Right renal cortex interstitium (tissue), 3 donors: ENCODE data around the gene NFATC3. TPM values are rescaled to one million over a fixed set of nuclear protein-coding genes. Genes with fewer than 3 reads are reported as not detected.

Source experiments
- DNase-seq, 3 donors: peaks; one replicate each; pipeline ENCODE4 v3.0.0-alpha.2; 2013; ENCODE audit warnings: low read depth in 3 of 3, low spot score in 2 of 3
- polyA plus RNA-seq, 3 donors: library from polyadenylated mRNA; unstranded; fragments of 120-200 nt; gene quantifications; one replicate each; pipeline ENCODE4 v1.2.1, GENCODE V29; 2013; ENCODE audit not compliant: insufficient read length in 3 of 3

Gene NFATC3
- polyA plus RNA-seq, 3 donors = 35.7 to 39.6 (median 36.1) TPM

DNA sequence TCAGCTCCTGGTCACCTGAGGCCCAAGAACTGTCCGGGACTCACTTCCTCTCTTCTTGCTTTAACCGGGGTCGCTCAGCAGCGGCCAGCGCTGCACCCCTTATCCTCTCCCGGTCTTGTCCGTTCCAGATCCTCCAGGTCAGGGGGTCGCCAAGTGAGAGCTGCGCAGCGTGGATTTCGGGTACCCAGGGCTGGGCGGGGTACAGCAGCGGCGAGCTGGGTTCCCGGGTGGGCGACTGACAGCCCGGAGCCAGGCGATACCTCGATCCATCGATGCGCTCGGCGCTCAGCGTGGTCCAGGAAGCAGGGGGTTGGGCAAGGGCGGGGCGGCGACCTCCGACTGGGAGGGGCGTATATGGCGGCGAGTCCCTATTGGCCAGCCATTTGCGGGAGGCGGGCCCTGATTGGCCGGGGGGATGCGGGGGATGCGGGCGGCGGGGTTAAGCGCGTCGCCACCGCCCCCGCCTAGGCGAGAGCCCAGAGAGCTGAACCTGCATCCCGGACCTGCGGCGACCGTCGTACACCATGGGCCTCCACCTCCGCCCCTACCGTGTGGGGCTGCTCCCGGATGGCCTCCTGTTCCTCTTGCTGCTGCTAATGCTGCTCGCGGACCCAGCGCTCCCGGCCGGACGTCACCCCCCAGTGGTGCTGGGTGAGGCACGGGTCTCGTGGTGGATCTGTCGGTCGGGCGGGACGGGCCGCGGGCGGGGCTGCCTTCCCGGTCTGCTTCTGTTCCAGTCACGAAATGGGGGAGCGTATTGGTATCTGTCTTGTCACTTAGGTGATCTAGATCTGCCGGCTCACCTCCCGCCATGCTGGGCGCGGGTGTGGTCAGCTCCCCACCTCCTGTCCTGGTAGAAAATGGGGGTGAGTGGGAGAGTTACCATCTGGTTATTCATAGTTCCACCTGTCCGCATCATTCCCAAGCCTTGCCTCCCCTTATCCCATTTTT, 160.0 kb downstream of the NFATC3 start, which contains the start of gene PLA2G15:
TSS of gene PLA2G15 (plus strand) at position 471 of the 951 bp plus-strand sequence. CDS start at position 525, 54 bp downstream.
- peak in 1 of 3 donors; percentile 86 for DNase-seq

DNA sequence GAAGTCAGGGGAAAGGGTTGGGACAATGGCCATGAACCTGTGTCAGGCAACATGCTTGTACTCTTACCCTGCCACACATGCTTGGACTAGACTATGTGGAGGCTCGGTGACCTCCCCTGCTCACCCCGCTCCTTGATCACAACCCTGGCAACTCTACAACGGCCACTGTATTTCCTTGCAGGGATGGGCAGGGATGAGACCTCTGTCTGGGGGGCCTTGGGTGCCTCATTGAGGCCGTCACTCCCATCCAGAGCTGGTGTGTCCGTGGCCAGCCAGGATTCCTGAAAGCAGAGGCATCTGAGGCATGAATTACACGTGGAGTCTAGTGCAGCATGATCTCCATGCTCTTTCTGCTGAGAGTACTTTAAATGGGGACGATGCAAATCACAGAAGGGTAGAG, 161.0 kb downstream of the NFATC3 start:
- DNase-seq = no peak

DNA sequence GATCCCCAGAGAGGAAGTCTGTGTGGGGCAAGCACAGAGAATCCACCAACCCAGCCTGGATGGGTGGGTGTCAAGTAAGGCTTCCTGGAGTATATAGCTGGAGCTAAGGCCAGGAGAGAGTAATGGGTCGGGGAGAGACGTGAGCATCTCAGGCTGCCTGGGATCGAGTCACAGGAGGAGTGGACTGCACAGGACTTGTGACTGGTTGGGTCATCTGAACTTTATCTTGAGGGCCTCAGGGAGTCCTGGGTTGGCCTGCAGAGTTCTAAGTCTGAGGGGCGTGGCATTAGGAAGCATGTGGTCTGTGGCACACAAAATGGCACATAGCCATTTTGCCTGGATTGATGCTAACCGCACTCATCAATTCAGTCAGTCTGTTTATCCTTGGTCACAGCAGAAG, 161.5 kb downstream of the NFATC3 start:
- DNase-seq = no peak

DNA sequence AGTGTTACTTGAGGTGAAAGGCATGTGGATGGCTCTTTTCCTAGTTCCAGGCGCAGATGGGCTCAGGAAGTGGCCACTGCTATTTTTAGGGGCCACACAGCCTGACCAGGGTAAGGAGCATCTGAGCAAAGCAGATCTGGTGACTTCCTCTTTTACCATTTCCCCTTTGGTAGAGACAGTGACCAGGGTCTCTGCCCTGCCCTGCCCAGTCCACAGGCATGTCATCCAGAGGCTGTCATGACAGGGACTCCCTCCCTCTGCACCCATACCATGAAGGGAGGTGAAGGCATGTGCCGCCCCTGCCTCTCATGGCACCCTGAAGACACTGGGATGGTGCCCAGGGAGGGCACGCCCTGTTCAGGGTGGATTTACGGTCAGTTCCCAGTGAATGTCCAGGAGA, 162.2 kb downstream of the NFATC3 start:
- no peak for DNase-seq

DNA sequence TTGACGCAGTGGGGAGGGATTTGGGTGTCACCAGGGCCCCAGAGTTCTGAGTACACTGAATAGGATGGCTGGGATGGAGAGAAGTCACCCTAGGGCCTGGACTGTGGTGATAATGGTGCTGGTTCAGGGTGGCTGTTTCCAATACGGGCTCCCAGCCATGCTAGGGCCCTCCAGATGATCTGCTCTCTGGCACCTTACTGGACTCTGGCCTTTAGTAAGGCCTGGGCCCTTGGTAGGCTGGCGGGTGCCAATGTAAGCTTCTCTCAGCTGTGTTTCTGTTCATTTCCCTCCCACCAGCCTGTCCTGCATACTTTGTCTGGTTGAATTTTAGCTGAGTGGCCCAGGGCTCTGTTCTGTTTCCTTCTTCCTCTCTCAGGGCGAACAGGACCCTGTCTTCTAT, 162.8 kb downstream of the NFATC3 start:
- no peak for DNase-seq

DNA sequence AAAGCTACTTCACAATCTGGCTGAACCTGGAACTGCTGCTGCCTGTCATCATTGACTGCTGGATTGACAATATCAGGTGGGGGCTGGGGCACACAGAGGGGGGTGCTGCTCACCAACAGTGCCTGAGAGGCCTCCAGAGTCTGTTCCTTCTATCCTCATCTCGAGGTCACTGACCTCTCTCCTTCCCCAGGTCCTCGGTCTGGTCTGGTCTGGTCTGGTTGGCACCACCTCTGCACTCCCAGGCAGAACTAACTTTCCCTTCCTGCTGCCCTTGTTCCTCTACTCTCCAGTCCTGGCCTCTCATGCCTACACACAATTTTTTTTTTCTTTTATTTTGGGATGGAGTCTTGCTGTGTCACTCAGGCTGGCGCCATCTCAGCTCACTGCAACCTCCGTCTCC, 164.2 kb downstream of the NFATC3 start:
- DNase-seq = no peak

DNA sequence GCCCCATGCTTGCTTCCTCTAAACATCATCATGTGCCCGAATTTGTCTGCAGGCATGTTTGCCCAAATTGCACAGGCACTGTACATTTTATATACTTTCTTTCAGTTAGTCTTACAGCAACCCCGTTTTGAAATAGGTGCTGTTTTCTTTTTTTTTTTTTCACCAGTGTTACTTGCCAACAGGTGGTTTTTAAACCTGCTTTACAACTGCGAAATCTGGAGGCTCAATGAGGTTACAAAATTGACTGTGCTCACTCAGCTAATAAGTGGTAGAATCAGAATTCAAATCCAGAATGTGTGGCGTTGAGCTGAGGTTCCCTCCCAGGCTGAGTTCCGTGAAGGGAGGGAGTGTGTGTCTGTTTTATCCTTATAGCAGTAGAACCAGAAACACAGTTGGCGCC, 165.8 kb downstream of the NFATC3 start:
- no peak for DNase-seq

DNA sequence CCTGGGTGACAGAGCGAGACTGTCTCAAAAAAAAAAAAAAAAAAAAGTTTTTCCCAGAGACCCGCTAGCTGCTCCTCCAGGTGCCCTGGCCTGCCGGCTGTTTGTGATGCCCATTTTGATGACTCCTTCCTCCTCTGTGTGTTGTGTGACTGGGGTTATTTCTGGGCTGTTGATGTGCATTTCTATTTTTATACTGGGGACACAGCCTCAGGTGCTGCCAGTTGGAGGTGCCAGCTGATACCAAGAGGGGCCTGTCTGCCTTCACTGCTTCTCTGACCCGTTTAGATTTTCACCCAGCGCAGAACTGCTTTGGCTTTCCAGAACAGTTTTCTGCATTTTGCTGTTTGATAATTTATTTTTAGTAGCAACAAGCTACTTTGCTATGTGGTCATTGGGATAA, 166.7 kb downstream of the NFATC3 start:
- no peak for DNase-seq

DNA sequence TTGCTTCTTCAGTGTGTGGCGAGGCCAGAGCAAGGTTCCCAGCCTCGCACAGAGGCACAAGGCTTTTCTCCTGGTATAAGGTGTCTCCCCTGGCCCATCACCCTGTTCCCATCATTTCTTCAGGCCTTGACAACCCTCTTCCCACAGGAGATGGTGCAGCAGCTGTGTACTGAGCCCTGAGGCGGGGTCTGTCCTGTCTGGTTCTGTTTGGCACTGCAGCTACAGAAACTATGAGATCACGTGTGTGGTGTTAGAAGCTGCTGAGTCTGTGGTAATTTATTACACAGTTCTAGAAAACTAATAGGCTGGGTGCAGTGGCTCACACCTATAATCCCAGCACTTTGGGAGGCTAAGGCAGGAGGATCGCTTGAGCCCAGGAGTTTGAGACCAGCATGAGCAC, 167.2 kb downstream of the NFATC3 start:
- no peak for DNase-seq

DNA sequence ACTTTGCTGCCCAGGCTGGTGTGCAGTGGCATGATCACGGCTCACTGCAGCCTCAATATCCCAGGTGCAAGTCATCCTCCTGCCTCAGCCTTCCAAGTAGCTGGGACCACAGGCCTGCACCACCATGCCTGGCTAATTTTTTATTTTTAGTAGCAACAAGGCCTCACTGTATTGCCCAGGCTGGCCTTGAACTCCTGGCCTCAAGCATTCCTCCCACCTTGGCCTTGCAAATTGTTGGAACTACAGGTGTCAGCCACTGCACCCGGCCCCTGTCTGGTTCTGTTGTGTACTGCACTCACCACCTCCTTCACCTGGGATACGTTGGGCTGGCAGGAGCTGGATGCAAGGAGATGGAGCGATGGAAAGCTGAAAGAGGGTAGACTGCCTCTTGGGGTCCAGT, 168.6 kb downstream of the NFATC3 start:
- DNase-seq = no peak

DNA sequence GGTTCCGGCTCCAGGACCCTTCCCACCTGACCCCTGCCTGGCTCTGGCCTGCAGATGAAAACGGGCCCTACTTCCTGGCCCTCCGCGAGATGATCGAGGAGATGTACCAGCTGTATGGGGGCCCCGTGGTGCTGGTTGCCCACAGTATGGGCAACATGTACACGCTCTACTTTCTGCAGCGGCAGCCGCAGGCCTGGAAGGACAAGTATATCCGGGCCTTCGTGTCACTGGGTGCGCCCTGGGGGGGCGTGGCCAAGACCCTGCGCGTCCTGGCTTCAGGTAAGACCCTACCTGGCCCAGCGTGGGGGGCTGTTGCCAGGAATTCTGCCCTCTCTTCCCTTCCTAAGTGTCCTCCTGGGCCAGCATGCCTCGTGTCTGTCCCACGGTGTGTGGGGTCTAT, 170.5 kb downstream of the NFATC3 start:
- no peak for DNase-seq

DNA sequence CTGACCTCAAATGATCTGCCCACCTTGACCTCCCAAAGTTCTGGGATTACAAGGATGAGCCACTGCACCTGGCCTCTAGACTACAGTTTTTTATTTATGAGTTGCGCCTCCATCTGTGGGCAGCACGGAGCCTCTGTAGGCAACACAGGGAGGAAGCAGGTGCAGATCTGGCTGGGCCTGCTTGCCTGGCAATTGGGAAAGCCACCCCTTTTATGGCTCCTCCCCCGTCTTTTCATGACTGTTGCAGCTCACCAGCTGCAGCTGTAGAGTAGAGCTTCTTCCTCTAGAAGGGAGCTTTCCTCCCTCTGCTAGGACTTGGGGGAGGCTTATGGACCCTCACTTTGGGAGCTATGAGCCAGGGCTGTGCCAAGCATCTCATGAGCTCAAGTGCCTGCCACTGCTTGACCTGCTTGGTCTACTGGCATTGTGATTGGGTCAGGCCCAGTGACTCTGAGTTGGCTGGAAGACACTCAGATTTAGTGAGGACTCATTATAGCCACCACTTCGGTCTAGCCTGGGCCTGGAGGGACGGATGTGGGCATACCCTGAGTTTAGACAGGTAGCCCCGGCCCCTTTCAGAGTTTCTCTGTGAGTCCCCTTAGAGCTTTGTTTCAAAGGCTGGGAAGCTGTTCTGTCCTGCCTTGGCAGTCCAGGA, 172.2 kb downstream of the NFATC3 start:
- DNase-seq = no peak

DNA sequence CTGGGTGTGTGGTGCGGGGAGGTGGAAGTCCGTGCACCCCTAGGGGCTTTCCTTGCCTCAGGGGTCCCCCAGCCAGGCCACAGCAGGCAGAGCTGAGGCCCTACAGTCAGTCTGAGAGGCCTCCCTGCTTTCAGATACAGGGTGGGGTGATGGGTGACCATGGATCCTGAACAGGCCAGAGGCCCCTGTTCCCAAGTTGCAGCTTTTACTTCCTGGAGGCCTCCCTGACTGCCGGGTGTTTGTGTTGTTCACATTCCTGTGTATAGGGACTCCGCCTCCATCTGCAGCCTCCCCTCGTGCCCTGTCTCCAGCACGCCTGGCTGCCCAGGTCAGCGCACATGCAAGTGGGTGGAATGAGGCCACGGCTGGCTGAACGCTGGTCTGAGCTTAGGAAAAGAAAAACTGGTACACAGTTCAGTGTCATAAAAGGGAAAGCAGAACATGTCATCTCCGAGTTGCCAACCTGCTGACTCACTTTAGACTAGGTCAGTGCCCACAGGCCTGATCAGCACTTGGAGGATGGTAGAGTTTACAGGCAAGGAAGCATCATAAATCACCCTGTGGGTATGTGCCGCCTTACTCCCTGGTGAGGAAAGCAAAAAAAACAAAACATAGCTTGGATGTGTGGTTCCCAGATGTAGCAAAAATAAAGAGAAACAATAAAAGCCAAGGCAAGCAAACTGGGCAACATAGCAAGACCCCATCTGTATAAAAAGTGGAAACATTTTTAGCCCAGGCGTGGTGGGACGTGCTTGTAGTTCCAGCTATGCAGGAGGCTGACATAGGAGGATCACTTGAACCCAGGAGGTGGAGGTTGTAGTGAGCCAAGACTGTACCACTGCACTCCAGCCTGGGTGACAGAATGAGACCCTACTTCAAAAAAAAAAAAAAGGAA, 173.0 kb downstream of the NFATC3 start:
- DNase-seq = no peak

DNA sequence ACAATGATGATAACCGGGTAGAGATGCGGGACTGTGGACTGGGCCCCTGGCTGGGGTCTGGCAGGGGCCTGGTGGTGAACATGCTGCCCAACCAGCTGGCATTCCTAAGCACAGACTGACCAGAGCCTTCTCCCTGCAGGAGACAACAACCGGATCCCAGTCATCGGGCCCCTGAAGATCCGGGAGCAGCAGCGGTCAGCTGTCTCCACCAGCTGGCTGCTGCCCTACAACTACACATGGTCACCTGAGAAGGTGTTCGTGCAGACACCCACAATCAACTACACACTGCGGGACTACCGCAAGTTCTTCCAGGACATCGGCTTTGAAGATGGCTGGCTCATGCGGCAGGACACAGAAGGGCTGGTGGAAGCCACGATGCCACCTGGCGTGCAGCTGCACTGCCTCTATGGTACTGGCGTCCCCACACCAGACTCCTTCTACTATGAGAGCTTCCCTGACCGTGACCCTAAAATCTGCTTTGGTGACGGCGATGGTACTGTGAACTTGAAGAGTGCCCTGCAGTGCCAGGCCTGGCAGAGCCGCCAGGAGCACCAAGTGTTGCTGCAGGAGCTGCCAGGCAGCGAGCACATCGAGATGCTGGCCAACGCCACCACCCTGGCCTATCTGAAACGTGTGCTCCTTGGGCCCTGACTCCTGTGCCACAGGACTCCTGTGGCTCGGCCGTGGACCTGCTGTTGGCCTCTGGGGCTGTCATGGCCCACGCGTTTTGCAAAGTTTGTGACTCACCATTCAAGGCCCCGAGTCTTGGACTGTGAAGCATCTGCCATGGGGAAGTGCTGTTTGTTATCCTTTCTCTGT, 174.0 kb downstream of the NFATC3 start:
- DNase-seq = no peak

DNA sequence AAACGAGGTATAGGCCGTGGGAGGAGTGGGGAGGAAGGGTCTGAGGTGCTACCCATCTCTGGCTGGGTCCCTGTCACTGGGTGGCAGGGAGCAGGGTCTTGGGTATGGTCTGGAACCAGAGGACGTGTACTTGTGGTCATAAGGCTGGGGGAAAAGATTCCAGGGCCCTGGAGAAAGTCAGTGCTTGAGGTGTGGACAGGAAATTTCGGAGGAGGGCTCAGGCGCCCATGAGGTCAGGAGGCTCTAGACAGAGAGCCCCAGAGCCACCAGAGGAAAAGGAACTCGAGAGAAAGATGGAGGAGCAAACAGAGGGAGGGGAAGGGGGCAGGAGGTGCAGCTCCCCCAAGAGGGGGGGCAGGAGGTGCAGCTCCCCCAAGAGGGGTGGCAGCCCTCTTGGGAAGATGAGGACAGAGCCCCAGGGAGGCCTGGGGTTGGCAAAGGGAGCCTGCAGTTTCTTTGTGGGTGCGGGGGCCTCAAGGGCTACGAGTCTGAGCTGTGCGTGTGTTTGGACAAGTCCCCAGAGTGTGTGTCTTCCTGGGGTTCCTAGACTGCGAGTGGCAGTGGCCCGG, 178.5 kb downstream of the NFATC3 start:
- DNase-seq = no peak

DNA sequence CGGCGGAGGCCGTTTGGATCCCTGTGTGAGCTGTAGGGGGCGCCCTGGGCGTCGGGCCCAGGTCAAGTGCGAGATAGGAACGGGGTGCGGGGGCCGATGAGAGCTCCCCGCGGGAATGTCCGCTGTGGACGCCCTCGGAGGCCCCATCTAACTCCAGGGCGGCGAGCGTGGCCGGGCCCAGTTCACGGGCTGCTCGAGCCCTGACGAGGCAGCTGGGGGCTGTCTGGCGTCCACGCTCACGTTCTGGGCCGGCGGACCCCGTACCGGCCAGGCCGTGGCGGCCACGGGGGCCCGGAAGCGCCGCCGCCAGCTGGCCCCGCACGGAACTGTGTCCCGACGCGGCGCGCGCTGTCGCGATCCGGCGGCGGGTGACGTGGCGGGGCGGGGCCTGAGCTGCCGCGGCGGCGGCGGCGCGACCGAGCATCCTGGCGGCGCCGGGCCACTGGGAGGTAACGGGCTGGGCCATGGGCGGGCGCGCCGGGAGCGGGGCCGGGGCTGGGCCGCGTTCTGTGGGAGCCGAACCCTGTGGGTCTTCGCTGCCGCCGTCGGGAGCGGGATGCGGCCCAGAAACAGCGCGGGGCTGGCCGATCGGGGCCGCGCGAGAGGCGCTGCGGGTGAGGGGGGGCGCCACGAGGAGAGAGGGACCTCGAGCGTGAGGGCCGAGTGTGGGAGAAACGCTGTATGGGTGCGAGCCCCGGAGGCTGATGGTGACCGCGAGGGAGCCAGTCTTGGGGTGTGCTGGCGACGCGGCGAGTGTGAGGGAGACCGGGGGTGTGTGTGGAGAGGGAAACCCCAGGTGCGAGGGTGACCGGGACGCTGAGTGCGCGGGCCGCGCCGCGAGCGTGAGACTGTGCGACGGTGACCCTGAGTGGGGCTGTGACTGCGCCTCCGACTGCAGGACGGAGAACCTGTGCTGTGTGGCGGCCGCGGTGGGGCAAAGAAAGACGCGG, 179.2 kb downstream of the NFATC3 start, which contains the start of gene SLC7A6:
TSS of gene SLC7A6 (plus strand) at position 399 of the 950 bp plus-strand sequence. CDS start 10,201 bp downstream, outside the sequence.
- no peak for DNase-seq

DNA sequence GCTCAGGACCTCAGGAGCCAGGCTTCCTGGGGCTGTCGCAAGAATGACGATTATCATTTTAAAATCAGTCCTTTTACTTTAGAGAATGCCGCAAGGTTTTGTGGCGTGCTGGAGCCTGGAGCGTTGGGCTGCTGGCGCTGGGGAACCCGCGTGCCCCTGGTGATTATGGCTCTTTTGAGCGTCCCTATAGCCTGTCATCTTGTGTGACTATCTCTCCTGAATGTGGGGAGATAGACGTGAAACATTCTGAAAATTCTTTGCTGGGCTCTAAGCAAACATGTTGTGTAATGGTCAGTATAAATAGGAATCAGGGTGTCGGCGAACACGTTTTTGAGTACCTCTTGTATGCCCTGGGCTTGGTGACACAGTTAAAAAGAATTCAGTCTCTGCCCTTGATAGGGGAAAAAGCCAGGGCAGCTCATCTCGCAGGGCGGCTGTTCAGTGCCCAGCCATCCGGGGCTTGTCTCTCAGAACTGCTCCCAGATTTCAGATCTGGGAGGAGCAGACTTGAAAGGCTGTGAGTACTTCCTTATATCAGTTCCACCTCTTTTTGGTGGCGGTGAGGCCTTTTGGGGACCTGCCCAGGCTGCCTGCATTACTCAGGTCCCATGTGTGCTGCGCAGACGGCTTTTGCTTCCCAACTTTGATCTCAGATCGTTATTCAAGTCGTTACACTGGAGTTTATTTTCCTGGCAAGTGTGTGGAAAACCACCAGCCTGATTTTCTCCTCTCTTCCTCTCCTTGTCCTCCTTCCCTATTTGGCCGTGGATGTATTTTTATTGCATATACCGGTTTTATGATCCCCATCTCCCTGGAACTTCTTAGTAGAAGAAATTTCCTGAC, 180.1 kb downstream of the NFATC3 start:
- no peak for DNase-seq
